Adrenal gland (tissue), 12 donors: ENCODE results near the gene UBE2D4. TPM values are rescaled to one million over a fixed set of nuclear protein-coding genes. Genes with fewer than 3 reads are reported as not detected.
"Not testable (repeated sequence)": the region's sequence is repeated elsewhere in the genome, so short reads cannot be mapped to it uniquely, and the experiment has no call there.

Experiments used
- DNase-seq, 7 donors: peaks; one replicate each; pipeline ENCODE4 v3.0.0-alpha.2; 2019 to 2020
- H3K27ac ChIP-seq, 5 donors: fragments of 200-600 bp; sonication (generic) in 4 of 5; 1 replicate in 3 of 5; 2 replicates in 2 of 5; pipeline versions ENCODE4 v1.5.1 to v1.8.0; 2016 to 2020; ENCODE audit warnings: mild to moderate bottlenecking in 1 of 5
- H3K27me3 ChIP-seq: fragments of 200-600 bp; 2 replicates; pipeline ENCODE4 v1.8.0; 2021
- H3K36me3 ChIP-seq, 2 donors: fragments of 200-600 bp; replicated peaks in 1 of 2; 1 replicate in 1 of 2; 2 replicates in 1 of 2; pipeline versions ENCODE4 v1.5.1 to v1.8.0; 2018 to 2022
- H3K4me1 ChIP-seq, 2 donors: fragments of 200-600 bp; replicated peaks in 1 of 2; 1 replicate in 1 of 2; 2 replicates in 1 of 2; pipeline versions ENCODE4 v1.5.1 to v1.8.0; 2018 to 2021
- H3K4me3 ChIP-seq, 4 donors: fragments of 200-600 bp; sonication (generic) in 3 of 4; one replicate each; pipeline ENCODE4 v1.5.1; 2016 to 2018
- H3K9me3 ChIP-seq, 3 donors: fragments of 200-600 bp; sonication (generic) in 1 of 3; replicated peaks in 1 of 3; 1 replicate in 2 of 3; 2 replicates in 1 of 3; pipeline versions ENCODE4 v1.5.1 to v1.8.0; 2016 to 2021
- WGBS, 4 donors: extraction: QIAGEN DNeasy Blood & Tissue Kit in 2 of 4; methylation state at CpG; one replicate each; pipeline versions ENCODE4 v1.1.5 to v1.1.7; 2013 to 2017; 5-methylcytosine and 5-hydroxymethylcytosine counted together
- intact Hi-C, 2 donors: fragments of 100-400 bp; cut with DNase I; formaldehyde crosslinking; loops; one replicate each; pipeline versions ENCODE4 v1.14.1 to v1.15.0; 2022 to 2023
- polyA plus RNA-seq, 3 donors: library from polyadenylated mRNA; stranded (reverse); fragments of 200-250 nt in 2 of 3; fragments of 350-450 nt in 1 of 3; fragmentation: Illumina TruSeq in 1 of 3; extraction: RNeasy Lipid Tissue Mini Kit (QIAGEN cat#74804) in 1 of 3; gene quantifications; one replicate each; pipeline ENCODE4 v1.2.3, GENCODE V29; 2013 to 2014
- total RNA-seq, 9 donors: library from RNA; depleted of rRNA in 4 of 9; stranded (reverse); fragments of >200 nt in 4 of 9; fragments of 120-200 nt in 1 of 9; fragmentation: NEBNext Ultra II Directional in 1 of 9; extraction: Animal tissue kit (Norgen Biotek cat#: 25700) in 1 of 9; gene quantifications; one replicate each; pipeline versions ENCODE4 v1.1.0 to v1.2.4, GENCODE V29; 2013 to 2023
- donor health status: healthy with polysubstance abuse.
- donor health status: Bipolar disorder and iron deficiency.
- donor health status: DM: yes; HTN: yes; CAD: no.
- donor health status: DM: no; HTN: no; CAD: no.
- donor health status: DM: no; HTN: no; CAD: no.
- donor health status: DM: yes; HTN: yes; CAD: no.

Gene UBE2D4
- total and polyA plus RNA-seq, 12 donors: 29.1 to 76.8 (median 41.1) TPM

DNA sequence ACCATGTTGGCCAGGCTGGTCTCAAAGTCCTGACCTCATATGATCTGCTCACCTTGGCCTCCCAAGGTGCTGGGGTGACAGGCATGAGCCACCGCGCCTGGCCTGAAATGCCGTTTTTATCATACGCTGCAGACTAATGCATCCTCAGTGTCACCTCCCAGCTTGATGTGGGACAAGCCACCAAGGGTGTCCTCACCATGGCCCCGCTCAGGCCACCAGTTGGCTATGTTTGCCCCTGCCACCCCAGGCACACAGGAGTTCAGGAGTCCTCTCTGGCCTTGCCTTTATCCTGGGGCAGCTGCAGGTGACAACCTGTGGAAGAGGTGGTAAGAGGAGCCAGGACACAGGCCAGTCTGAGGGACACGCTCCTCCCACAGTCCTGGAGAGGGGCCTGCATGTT lies 68.4 kb downstream of the UBE2D4 start:
- H3K27me3 ChIP-seq, DNase-seq, H3K4me3 ChIP-seq, H3K4me1 ChIP-seq, H3K27ac ChIP-seq, H3K36me3 ChIP-seq, H3K9me3 ChIP-seq, intact Hi-C loops: not testable (repeated sequence)
- 93 to 100% (median 96%) methylated on average over 3 to 6 of the region's 6 CpGs for WGBS, 4 donors

DNA sequence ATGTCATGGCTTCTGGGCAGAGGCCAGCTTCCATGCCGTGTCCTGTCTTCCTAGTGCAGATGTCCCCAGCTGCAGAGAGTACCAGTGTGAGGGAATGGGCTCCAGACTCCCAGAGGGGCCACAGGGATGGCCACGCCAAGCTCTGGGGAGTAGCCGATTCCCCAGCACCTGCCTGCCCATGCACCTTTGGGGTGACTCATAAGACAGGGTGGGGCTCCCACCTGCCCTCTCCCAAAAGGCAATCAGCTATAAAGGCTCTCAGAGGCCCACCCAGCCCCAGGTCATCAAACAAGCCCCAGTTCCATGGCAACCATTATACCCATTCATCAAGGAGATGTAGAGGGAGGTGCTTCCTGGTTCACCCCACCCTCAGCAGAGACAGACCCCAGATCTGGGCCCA lies 71.3 kb downstream of the UBE2D4 start, which contains the start of gene SPDYE1:
Gene SPDYE1 (plus strand): TSS at position 366 of the 400 bp plus-strand sequence. CDS start 2,053 bp downstream, outside the sequence.
- H3K4me3 ChIP-seq, H3K27me3 ChIP-seq, intact Hi-C loops, H3K9me3 ChIP-seq, DNase-seq, H3K4me1 ChIP-seq, H3K36me3 ChIP-seq, H3K27ac ChIP-seq: not testable (repeated sequence)
- 95 to 100% (median 97%) methylated on average over 1 to 3 of the region's 3 CpGs; no CpG with 5 or more reads in 1 of the 4 donors for WGBS, 4 donors

Other genes with a start within 250 kb of the UBE2D4 start
- gene COA1, start 196.9 kb upstream of the UBE2D4 start, total RNA-seq: 10 to 100 TPM; 19.0 to 60.0 (median 40.4) TPM
- 10 to 100 TPM; 24.2 to 52.2 (median 31.1) TPM for gene COA1, start 196.9 kb upstream of the UBE2D4 start, polyA plus RNA-seq
- 10 to 100 TPM in 8 of 9 donors, 1 to 10 TPM in 1; 7.7 to 55.8 (median 36.1) TPM for gene BLVRA, start 167.8 kb upstream of the UBE2D4 start, total RNA-seq
- 10 to 100 TPM; 35.6 to 56.3 (median 36.8) TPM for gene BLVRA, start 167.8 kb upstream of the UBE2D4 start, polyA plus RNA-seq
- gene MRPS24, start 56.9 kb upstream of the UBE2D4 start, total RNA-seq: 100 to 1,000 TPM; 139 to 356 (median 199) TPM
- gene MRPS24, start 56.9 kb upstream of the UBE2D4 start, polyA plus RNA-seq: 100 to 1,000 TPM in 2 of 3 donors, 10 to 100 TPM in 1; 72.5 to 160 (median 135) TPM
- 100 to 1,000 TPM in 1 of 9 donors, 10 to 100 TPM in 8; 53.8 to 103 (median 68.9) TPM for gene URGCP, start 19.8 kb upstream of the UBE2D4 start, total RNA-seq
- 10 to 100 TPM; 60.5 to 76.7 (median 61.9) TPM for gene URGCP, start 19.8 kb upstream of the UBE2D4 start, polyA plus RNA-seq
- under 1 TPM in 2 of 9 donors, not detected in 7; 0.06 to 0.19 TPM for gene SPDYE1, start 71.5 kb downstream of the UBE2D4 start, total RNA-seq
- not detected for gene SPDYE1, start 71.5 kb downstream of the UBE2D4 start, polyA plus RNA-seq
- gene DBNL, start 118.3 kb downstream of the UBE2D4 start, total RNA-seq: 100 to 1,000 TPM in 2 of 9 donors, 10 to 100 TPM in 7; 71.7 to 145 (median 83.1) TPM
- gene DBNL, start 118.3 kb downstream of the UBE2D4 start, polyA plus RNA-seq: 10 to 100 TPM; 46.2 to 74.0 (median 66.1) TPM
- 10 to 100 TPM in 2 of 9 donors, 1 to 10 TPM in 6, under 1 TPM in 1; 0.76 to 30.1 (median 5.5) TPM for gene PGAM2, start 139.1 kb downstream of the UBE2D4 start, total RNA-seq
- 10 to 100 TPM in 2 of 3 donors, 1 to 10 TPM in 1; 2.3 to 20.4 (median 15.8) TPM for gene PGAM2, start 139.1 kb downstream of the UBE2D4 start, polyA plus RNA-seq
- 10 to 100 TPM in 8 of 9 donors, 1 to 10 TPM in 1; 8.6 to 51.8 (median 28.1) TPM for gene POLM, start 156.1 kb downstream of the UBE2D4 start, total RNA-seq
- 10 to 100 TPM in 2 of 3 donors, 1 to 10 TPM in 1; 5.4 to 38.5 (median 21.9) TPM for gene POLM, start 156.1 kb downstream of the UBE2D4 start, polyA plus RNA-seq
- gene AEBP1, start 177.9 kb downstream of the UBE2D4 start, total RNA-seq: 100 to 1,000 TPM in 6 of 9 donors, 10 to 100 TPM in 2, 1 to 10 TPM in 1; 5.4 to 292 (median 121) TPM
- gene AEBP1, start 177.9 kb downstream of the UBE2D4 start, polyA plus RNA-seq: 100 to 1,000 TPM in 2 of 3 donors, 10 to 100 TPM in 1; 41.2 to 198 (median 155) TPM
- gene POLD2, start 197.1 kb downstream of the UBE2D4 start, total RNA-seq: 100 to 1,000 TPM in 2 of 9 donors, 10 to 100 TPM in 7; 47.5 to 127 (median 68.4) TPM
- gene POLD2, start 197.1 kb downstream of the UBE2D4 start, polyA plus RNA-seq: 100 to 1,000 TPM in 1 of 3 donors, 10 to 100 TPM in 2; 89.4 to 101 (median 93.0) TPM
- gene MYL7, start 214.9 kb downstream of the UBE2D4 start, total RNA-seq: under 1 TPM in 1 of 9 donors, not detected in 8; 0.17 TPM
- gene MYL7, start 214.9 kb downstream of the UBE2D4 start, polyA plus RNA-seq: 1 to 10 TPM in 1 of 3 donors, under 1 TPM in 1, not detected in 1; 0.24 to 3.5 TPM